Cortex of kidney (tissue), 1 donor: ENCODE measurements around the gene GRID1.

Experiments used
- DNase-seq: peaks from one replicate; lab custom pipeline; 2025; lab: John Stamatoyannopoulos, UW

GRID1 gene

DNA sequence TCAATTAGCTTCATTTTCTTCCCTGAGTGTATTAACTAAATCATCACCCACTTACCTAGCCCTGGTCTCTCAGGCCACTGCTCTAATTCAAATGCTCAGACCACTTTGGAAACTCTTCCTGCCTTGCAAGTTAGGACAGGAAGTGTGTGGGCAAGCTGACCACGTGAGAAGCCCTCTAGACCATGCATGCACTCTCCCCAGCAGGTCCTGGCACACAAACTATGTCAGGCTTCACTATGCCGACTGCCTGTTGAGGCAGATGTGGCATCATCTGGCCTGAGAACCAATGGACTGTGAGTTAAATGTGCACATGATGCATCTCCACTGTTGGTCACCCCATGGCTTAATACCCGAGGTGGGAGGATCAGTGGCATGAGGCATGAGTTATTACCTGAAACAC, 439.6 kb downstream of the GRID1 start:
- no peak for DNase-seq

- DNase-seq = no peak
Observed at GRCh38 chr10:85926136-85926535, 440.5 kb downstream of the GRID1 start.

GRCh38 chr10:85925201-85925750, 441.3 kb downstream of the GRID1 start:
- no peak for DNase-seq

GRCh38 chr10:85924382-85925102, 442.1 kb downstream of the GRID1 start:
- no peak for DNase-seq

DNA sequence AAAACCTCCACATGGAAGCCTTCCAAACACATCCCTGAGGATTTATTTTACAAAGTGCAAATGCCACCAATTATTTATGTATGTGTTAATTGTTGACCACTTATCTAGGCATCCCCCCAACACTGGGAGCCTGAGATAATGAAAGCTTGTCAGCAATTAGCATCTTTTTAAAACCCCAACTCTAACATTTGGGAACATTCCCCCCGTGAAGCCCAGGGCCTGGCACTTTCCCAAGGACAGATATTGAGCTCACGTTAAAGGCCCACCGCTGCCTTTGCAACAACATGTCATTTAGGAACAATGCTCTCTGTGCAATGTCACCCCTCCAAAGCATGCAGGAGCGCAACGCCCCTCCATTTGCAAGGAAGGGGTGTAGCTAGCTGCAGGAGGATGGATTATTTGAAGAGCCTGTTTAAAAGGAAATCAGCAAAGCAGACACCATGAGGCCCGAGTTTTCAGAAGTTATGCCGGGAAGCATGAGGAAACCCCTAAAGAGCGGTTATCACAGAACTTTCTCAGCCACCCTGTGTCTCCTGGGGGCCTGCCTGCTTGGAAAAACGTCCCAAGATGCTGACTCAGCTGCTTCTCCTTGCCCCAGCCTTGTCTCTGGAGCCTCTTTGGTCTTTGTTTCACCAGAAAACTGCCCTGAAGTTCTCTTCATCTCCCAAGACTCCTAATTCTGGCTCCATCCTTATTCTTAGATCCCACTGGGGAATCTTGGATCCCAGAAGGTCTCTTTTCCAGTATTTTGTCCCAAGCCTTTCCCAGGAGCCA, 444.1 kb downstream of the GRID1 start:
- DNase-seq = no peak

- no peak for DNase-seq
Observed at GRCh38 chr10:85921789-85922188, 444.8 kb downstream of the GRID1 start.

- DNase-seq = no peak
Observed at GRCh38 chr10:85920311-85920710, 446.3 kb downstream of the GRID1 start.

GRCh38 chr10:85919491-85920021, 447.0 kb downstream of the GRID1 start:
- DNase-seq = no peak

- DNase-seq = no peak
Observed at GRCh38 chr10:85918371-85918770, 448.2 kb downstream of the GRID1 start.

DNA sequence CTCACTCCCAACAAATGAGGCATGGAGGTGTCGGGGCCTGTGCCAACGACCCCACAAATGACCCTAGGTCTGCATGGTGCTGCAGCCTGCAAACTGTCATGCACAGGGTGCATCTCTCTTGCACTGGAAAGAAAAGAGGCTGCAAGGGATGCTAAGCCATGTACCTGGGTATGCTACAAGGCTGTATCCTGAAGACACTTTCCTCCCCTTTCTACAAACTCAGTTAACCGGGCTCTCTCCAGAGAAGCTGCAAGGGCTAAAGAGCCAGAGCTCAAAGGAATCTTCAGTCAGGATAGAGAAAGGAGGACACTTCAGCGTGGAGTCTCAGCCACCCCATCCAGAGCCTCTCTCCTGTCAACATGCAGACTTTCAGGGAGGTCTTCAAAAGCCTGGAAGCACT, 449.0 kb downstream of the GRID1 start:
- DNase-seq = no peak

- DNase-seq = no peak
Observed at GRCh38 chr10:85916994-85917573, 449.5 kb downstream of the GRID1 start.

DNA sequence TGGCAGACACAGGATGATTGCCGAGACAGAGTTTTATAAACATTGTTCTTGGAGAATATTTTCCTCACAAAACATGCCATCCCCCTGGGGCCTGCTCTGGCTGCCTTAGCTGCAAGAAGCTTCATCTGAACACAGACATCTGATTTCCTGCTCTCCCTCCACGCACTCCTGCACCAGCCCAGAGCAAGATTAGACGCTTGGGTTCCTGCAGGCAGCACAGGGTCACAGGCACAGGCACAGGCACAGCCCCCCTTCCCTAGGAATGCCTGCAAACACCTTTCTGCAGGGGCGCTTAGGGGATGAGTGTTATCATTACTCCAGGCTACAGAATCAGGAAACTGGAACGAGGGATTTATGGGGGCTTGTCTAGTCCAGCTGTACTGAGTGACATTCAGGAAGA, 450.3 kb downstream of the GRID1 start:
- DNase-seq = no peak

GRCh38 chr10:85915245-85915846, 451.2 kb downstream of the GRID1 start:
- no peak for DNase-seq

DNA sequence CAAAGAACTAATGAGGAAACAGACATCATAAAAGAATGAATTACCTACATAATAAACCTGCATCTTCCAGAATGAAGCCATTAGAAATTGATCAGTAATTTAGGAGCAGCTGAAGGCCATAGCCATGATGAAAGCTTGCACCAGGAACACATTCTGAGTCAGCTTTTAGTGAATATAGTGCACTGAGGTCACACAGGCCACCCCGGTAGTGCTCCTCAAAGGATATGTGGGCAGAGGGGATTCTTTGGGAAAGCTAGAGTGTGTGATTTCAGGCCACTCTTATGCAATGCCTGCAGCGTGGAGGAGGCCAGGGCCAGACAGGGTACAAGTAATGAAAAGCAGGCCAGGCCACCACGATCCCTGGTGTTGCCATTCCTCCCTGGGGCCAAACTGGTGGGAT, 451.9 kb downstream of the GRID1 start:
- DNase-seq = no peak

DNA sequence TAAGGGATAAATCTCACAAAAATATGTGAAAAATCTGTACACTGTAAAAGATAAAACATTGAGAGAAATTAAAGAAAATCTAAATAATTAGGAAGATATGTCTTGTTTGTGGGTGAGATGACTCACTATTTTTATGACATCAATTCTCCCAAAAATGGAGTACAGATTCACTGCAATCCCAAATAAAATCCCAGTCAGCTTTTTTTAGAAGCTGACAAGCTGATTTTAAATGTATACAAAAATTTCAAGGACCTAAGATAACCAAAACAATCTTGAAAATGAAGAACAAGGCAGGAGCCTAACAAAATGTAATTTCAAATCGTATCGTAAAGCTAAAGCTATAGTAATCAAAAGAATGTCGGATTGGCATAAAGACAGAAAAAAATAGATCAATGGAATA, 458.1 kb downstream of the GRID1 start:
- DNase-seq = no peak

DNA sequence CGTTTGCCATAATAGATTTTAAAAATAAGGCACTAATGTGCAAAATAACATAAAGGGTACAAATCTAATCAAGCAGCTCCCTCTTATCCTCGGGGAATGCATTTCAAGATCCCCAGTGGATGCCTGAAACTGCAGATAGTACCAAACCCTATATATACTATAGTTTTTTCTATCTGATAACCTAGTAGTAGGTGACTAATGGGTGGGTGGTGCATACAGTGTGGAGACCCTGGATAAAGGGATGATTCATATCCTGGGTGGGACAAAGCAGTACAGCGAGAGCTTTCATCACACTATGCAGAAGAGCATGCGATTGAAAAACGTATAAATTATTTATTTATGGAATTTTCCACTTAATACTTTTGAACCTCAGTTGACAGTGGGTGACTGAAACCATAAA, 464.5 kb downstream of the GRID1 start:
- DNase-seq = no peak

- no peak for DNase-seq
Observed at GRCh38 chr10:85901599-85901998, 465.0 kb downstream of the GRID1 start.

DNA sequence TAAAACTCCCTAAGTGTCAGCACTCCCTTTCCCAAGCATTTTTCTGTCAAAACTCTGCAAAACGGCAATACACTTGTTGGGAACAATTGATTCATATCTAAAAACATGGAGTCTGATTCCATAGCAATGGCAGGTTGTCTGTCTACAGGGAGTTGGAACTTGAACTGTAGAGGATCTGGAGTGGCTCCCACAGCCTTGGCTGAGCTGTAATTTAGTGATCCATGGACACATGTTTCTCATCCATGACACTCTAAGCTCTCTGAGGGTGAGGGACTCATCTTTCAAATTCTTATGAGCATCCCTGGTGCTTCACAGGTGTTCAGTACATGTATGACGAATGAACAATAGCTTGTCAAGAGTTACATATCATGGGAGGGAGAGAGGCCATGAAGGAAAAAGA, 466.1 kb downstream of the GRID1 start:
- no peak for DNase-seq

GRCh38 chr10:85900061-85900460, 466.5 kb downstream of the GRID1 start:
- DNase-seq = no peak

GRCh38 chr10:85891472-85891871, 475.1 kb downstream of the GRID1 start:
- no peak for DNase-seq

- no peak for DNase-seq
Observed at GRCh38 chr10:85888559-85888958, 478.0 kb downstream of the GRID1 start.

GRCh38 chr10:85888004-85888403, 478.6 kb downstream of the GRID1 start:
- DNase-seq = no peak
